GM21381 (cell line): ENCODE data around the gene MBTD1.
"Not testable (repeated sequence)": the region's sequence is repeated elsewhere in the genome, so short reads cannot be mapped to it uniquely, and the experiment has no call there.

Source experiments
- ATAC-seq: cut with Tn5 transposase; IDR thresholded peaks from one replicate; pipeline ENCODE4 v1.9.1; 2021; ENCODE audit warnings: mild to moderate bottlenecking, moderate library complexity; ENCODE audit not compliant: unreplicated experiment

The MBTD1 gene

GRCh38 chr17:51256101-51256500 lies 3.7 kb downstream of the MBTD1 start:
- ATAC-seq: no peak

GRCh38 chr17:51255673-51256072 lies 4.2 kb downstream of the MBTD1 start:
- ATAC-seq: no peak

DNA sequence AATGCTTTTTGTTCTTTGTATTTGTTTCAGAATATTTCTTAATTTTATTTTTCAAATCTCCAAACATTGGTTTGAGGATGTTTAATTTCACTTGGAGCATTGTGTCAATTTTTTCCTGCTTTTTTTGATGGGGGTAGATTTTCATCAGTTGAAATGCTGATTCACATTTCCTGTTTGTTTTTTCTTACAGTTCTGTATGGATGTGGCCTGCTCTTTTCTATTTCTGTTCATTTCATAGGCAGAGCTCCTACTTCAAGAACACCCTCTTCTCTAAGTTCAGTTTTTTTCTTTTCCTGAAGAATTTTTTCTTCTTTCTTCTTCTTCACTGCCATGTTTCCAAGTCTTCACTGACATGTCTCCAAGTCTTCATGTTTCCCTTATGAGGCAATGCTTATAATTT lies 8.8 kb downstream of the MBTD1 start:
- no peak for ATAC-seq

- no peak for ATAC-seq
Observed at GRCh38 chr17:51250314-51250840, 9.5 kb downstream of the MBTD1 start.

DNA sequence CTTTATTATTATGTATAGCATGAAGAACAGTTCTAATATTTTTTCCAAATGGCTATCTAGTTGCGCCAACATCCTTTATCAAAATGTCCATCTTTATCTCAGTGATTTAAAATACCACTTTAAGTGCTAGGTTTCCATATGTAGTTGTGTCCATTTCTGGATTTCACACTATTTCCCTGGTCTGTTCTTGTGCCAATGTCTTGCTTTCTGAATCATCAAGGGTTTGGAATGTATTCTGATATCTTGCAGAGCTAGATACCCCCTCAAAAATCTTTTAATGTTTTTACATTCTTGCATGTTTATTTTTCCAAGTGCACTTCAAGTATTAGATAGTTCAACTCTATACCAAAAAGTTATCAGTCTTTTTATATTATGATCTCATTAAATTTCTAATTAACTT lies 14.3 kb downstream of the MBTD1 start:
- ATAC-seq: no peak

DNA sequence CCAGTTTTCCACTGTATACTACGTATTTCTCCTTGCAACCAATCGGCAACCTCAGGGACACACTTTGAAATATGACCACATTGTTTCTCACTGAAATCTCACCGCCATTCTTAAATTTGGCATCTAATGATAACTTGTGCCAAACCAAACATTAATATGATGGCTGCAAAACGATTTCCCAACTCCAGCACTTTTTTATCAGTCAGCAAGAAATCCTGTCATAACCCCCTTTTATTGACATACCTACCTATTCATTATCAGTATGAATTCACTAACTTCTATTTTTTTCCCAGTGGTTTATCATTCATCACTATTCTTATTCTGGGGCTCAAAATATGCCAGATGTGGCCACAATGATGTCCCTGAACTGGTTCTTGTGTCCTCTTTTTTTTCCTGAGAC lies 15.8 kb downstream of the MBTD1 start:
- no peak for ATAC-seq

GRCh38 chr17:51240275-51240674 lies 19.6 kb downstream of the MBTD1 start:
- no peak for ATAC-seq

GRCh38 chr17:51238255-51238887 lies 21.5 kb downstream of the MBTD1 start:
- ATAC-seq: peak; percentile 64

- ATAC-seq: no peak
Observed at GRCh38 chr17:51234162-51234561, 25.7 kb downstream of the MBTD1 start.

- ATAC-seq: no peak
Observed at GRCh38 chr17:51231999-51232398, 27.9 kb downstream of the MBTD1 start.

- no peak for ATAC-seq
Observed at GRCh38 chr17:51230306-51230705, 29.5 kb downstream of the MBTD1 start.

- ATAC-seq: no peak
Observed at GRCh38 chr17:51229889-51230288, 30.0 kb downstream of the MBTD1 start.

- ATAC-seq: no peak
Observed at GRCh38 chr17:51228161-51228560, 31.7 kb downstream of the MBTD1 start.

- not testable (repeated sequence) for ATAC-seq
Observed at GRCh38 chr17:51225523-51225922, 34.3 kb downstream of the MBTD1 start.

- no peak for ATAC-seq
Observed at GRCh38 chr17:51224402-51225262, 35.2 kb downstream of the MBTD1 start.

- no peak for ATAC-seq
Observed at GRCh38 chr17:51221322-51221721, 38.5 kb downstream of the MBTD1 start.

DNA sequence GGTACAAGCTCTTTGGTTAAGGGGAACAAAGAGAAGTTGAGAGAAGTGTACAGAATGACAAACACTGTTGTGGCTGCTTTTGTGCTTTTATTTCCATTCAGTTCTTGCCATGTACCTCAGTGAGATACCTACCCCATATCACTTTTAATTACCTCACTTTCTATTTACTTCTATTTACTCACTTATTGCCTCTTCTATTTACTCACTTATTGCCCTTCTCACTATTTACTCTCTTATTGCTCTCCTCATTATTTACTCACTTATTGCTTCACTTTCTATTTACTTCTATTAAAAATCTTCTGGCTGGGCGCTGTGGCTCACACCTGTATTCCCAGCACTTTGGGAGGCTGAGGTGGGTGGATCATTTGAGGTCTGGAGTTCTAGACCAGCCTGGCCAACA lies 41.9 kb downstream of the MBTD1 start:
- no peak for ATAC-seq

GRCh38 chr17:51214920-51215319 lies 44.9 kb downstream of the MBTD1 start:
- ATAC-seq: no peak

GRCh38 chr17:51203838-51204237 lies 56.0 kb downstream of the MBTD1 start:
- ATAC-seq: no peak

DNA sequence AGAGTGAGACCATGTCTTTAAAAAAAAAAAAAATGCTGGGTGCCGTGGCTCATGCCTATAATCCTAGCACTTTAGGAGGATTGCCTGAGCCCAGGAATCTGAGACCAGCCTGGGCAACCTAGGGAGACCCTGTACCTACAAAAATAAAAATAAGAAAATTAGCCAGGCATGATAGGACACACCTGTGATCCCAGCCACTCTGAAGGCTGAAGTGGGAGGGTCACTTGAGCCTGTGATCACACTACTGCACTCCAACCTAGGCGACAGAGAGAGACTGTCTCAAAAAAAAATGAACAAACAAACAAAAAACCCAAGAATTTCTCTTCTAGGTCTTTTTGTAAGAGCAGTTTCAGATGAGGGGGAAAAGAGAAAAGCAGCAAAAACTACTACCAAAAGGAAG lies 59.0 kb downstream of the MBTD1 start:
- no peak for ATAC-seq

GRCh38 chr17:51200295-51200694 lies 59.6 kb downstream of the MBTD1 start:
- ATAC-seq: no peak

DNA sequence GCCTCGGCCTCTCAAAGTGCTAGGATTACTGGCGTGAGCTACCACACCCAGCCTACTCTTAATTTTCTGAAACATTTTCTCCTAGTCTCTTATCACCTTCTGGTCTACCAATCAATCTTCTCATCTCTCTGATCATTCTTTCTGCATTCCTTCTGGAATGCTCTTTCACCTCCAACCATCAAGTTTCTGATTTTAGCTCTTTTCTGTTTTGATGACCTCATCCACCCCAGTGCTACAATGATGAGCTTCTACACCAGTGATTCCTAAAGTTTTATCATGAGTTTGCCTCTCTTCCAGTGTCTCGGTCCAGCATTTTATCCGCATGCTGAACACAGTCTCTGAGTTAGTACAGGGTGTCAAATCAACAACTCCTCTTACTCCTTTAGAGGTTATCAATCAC lies 62.1 kb downstream of the MBTD1 start:
- ATAC-seq: no peak
